COLO668 (cell line): ENCODE data around the gene STEAP1B.
"Not testable (repeated sequence)": the region's sequence is repeated elsewhere in the genome, so short reads cannot be mapped to it uniquely, and the experiment has no call there.

Experiments used
- DNase-seq: peaks from one replicate; lab custom pipeline; 2025; ENCODE audit not compliant: unreplicated experiment; lab: John Stamatoyannopoulos, UW

The STEAP1B gene

DNA sequence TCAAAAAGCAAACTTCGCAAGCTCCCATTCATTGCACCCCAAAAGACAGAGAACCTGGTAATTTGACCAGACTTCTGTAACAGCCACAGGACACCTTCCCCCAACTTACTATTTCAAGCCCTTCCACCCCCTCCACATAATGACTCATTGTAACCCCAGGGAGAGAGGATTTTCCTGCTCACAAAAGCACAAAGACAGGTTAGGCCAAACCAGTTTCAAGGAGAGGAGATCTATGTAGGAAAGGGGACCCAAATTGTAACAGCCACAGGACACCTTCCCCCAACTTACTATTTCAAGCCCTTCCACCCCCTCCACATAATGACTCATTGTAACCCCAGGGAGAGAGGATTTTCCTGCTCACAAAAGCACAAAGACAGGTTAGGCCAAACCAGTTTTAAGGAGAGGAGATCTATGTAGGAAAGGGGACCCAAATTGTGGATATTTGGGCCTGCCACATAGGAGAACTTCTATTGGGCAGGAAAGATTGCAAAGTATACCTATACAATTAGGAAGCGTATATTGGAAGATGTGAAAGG is 66.8 kb downstream of the STEAP1B start:
- not testable (repeated sequence) for DNase-seq

DNA sequence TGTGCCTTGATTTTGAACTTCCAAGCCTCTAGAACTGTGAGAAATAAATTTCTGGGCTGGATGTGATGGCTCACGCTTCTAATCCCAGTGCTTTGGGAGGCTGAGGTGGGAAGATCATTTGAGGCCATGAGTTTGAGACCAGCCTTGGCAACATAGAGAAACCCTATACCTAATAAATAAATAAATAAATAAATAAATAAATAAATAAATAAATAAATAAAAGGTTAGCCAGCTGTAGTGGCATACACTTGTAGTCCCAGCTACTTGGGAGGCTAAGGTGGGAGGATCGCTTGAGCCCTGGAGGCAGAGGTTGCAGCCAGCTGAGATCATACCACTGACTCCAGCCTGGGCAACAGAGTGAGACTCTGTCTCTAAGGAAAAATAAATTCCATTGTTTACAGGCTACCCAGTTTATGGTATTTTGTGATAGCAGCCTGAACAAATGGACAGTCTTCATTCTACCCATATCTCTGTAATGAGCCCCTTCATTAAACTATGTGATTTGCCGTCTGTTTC is 67.7 kb downstream of the STEAP1B start:
- no peak for DNase-seq

DNA sequence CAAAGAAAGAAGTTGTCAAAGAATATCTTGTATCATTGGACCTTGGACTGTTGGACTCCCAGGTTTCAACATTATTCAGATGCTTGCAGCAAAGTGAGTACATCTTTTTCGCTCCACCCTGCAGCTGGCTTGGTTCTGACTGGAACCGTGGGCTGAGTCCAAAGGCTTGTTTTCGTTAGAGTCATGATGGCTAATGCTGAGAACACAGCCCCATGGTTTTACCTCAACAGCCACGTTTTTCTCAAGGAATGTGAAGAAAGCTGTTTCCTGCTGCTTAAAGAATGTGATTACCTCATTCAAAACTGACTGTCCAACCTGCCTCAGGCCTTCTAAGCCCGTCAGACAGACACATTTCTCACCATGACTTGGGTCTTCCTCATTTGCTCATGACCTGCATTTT is 69.5 kb downstream of the STEAP1B start:
- no peak for DNase-seq

DNA sequence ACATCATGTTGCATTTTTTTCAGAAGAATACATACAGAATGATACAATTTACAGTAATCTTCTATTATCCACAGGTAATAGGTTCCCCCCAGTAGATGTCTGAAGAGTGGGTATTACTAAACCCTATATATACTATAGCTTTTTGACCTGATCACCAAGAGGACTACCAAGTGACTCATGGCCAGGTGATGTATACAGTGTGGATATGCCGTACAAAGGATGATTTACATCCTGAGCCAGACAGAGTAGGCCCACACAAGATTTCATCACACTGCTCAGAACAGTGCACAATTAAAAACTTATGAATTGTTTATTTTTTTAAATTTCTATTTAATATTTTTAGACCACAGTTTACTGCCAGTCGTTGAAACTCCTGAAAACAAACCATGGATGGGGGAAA is 70.6 kb downstream of the STEAP1B start:
- no peak for DNase-seq

DNA sequence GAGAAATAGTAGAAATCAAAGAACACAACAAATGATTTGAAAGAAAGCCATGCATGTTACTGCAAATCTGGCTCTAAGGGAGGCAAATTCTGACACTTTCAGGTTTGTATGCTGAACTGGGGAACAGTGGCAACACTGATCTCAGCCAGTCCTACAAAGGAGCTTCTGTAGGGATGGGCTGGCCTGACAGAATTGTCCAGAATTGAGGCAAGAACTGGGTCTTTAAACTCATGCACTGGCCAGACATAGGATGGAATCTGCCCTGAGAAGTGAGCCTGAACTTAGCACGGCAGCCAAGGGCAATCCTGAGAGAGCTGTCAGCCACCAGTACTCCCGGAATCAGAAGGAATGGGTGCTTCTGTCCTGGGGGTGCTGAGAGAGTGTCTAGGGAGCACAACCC is 72.1 kb downstream of the STEAP1B start:
- no peak for DNase-seq

DNA sequence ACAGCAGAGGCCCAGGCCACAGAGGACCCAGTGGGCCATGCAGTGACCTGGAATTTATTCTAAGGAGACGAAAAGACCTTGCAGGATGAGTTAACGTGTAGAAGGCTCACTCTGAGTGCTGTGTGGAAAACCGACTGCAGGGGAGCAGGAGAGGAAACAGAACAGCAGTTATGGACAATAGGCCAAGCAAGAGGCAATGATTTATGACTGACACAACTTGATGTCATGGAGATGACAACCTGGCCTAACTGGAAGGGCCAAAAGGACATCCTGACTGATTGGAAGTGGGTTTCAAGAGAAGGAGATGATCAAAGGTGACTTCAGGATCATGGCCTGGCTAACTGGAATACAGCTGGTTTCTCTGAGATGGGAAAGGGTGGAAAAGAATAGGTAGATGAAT is 72.9 kb downstream of the STEAP1B start:
- no peak for DNase-seq

DNA sequence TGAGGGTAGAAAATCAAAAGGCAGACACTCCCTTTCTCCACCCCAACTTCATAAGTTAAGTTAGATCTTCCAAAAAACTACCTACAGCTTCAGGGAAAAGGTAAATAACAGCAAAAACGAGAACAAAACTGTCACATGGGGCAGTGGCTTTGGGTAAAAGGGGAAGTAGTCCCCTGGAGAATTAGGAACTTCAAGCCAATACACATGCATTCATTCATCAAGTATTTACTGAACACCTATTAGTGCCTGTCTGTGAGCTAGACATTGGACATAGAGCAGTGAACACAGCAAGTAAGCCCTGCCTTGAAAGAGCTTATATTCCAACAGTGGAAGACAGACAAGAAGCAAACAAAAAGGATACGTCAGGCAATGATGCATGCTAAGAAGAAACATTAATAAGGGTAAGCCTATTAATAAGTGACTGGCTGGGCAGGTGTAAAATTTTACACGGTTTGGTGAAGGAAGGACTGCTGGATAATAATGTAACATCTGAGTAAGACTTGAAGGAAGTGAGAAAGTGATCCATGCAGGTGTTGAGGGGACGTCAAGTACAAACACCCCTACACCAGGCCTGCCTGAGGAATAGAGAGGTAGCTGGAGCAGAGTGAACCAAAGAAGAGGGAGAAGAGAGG is 73.4 kb downstream of the STEAP1B start:
- DNase-seq, result no peak

DNA sequence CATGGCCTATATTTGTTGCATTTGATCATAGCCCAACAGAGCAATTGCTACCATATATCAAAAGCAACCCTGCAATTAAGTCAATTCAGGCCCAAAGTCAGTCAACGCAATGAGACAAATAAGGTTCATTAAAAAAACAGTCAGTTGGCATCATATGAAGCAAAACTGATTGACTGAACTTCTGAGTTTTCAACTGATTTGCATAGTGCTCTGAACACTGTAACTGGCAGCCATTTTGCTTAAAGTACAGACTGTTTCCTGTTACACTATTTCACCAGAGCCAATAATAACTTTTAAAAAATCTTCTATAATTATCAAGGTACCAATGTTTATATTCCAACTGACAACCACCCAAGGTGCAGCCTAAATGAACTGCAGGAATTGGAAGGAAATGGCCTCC is 74.6 kb downstream of the STEAP1B start:
- no peak for DNase-seq

DNA sequence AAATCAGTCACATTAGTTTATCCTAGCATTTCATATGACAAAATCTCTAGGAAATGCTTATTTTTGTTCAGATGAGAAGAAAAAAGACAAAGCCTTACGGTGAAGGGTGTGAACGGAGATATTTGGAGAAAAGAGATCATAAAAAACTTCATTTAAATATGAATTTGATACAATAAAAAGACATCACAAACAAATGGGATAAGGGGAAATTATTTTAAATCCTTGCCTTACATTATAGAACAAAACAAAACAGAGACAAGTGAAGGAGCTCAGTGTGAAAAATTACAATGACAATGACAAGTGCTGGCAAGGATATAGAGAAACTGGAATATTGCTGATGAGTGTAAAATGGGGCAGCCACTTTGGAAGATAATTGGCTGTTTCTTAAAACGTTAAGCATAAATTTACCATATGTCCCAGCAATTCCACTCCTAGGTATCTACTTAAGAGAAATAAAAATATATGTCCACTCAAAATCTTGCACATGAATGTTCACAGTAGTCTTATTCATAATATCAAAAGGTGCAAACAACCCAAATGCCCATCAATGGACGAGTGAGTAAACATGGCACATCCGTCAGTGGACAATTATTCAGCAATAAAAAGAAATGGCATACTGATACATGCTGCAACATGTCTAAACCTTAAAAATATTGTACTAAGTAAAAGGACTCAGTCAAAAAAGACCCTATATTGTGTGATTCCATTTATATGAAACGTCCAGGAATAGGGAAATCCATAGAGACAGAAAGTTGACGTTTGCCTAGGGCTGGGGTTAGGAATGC is 77.0 kb downstream of the STEAP1B start:
- DNase-seq, result no peak

DNA sequence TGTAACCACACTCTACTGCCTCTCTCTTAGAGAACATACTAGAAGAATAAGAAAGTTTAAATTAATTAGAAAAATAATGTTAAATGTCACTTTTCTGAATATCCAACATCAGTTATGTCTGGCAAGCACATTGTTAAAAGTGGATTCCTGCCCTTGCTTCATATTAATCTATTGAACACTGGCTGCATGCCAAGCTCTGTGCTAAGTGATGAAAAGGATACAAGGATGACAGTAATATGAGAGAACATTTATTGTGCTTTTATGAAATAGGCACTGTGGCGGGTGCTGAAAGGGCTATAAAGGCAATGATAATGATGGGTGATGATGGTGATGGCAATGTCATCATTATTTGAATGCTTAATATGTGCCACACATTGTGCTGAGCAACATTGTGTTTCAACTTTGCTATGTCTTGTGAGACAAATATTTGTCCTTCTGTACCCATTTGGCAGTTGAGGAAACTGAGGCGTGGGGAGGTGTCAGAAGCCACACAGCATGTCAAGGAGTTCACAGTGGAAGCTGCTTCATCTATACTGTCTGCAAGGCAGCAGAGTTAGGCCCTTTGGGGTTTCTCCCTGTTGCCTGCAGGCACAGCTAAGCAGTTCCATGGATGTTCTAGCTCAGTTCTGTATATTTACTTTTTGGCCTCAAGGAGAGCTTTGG is 78.9 kb downstream of the STEAP1B start:
- peak; percentile 82 for DNase-seq

DNA sequence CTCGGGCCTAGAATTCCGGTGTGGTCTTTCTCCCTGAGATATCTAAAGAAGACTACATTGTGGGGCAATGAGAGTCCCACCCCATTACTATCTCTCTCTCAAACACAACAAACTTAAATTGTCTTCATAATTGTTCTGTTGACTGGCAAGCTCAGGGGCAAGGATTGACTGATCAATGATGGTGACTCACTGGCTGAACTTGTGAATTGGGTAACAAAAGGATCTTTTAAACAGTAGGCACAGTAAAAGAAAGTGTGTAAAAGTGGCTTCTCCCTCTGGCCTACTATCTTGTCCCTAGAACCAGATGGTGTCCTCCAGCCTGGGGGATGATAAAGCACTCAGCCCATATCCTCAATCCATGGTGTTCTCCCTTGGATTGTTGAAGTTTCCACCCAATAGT is 80.0 kb downstream of the STEAP1B start:
- no peak for DNase-seq

DNA sequence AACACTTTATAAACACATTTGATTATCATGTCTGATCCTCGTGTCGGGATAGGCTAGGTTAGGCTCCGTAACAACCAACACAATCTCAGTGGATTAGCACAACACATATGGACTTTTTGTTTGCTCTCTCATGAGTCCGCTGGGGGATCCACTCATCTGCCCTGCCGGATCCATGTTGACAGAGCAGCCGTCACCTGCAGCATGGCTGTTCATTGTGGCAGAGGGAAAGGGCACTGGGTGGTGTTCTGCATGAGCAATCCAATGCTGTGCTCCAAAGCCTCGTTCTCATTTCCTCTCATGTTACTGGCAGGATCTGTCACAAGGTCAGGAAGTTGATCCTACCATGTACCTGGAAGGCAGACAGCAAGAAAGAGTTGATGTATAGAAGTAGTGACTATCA is 80.5 kb downstream of the STEAP1B start:
- DNase-seq, result peak; percentile 82

DNA sequence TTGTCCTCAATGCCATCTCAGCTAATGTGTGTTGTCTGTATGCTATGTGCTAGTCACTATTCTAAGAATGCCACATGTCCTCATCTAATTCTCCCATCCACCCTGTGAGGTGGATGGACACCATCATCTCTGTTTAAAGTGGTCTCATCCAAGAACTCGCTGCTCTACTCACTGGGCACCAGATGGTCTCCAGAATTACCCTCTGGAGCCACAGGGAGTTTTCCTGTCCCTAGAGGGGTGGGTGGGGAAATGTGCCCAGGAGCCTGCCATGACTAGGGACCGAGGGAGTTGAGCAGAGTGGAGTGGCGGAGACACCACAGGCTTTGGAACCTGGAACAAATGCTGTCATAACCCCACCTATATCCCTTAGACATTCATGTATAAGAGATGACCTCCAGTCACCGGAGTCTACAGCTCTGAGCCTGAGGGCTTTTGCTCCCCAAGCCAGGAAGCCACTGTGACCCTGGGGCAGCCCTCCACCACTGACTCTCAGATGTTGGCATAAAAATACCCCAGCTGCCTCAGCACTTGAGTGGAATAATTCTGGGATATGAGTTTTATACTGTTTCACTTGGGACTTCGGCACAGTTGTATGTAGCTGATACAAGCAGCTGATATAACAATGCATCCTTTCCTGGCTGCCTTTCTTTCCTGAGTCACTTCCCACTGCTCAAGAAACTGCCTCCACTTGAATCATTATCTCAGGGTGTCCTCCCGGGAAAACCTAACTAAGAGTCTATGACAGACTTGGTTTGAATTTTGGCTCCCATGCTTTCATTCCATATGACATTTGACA is 81.5 kb downstream of the STEAP1B start:
- no peak for DNase-seq

DNA sequence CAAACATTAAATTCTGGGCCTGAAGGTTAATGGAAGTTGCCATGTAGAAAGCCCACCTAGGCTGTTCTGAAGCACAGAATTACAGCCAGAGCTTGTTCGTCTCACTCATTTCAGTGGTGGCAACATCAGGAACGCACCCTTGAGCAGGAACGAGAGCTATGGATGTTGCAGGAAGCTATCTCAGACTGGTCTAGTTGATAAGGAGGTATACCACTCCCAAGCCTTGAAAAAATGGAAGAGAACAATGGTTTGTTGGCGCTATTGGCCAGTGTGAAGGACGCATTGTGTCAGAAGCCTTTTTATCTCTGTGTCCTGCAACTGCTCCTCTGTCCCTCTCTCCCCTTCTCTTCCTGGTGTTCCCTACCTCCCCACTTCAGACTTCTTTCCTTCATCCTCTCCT is 82.1 kb downstream of the STEAP1B start:
- DNase-seq, result no peak

DNA sequence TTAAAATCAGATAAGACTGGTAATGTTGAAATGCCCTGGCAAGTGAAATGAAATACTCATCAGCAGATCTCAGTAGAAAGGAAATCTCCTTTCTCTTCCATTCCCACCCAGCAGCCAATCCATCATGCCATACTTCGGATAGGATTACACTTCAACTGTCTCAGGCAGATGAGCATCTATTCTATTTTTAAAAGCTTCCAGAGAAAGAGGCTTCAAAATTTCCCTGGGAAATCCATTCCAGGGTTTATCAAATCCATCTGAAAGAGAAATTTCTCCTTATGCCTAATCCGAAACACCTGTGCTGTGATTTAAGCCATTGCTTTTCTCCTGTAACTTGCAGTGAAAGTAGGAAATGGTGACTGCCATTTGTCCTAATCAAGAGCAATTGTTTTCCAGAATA is 82.6 kb downstream of the STEAP1B start:
- DNase-seq, result no peak

DNA sequence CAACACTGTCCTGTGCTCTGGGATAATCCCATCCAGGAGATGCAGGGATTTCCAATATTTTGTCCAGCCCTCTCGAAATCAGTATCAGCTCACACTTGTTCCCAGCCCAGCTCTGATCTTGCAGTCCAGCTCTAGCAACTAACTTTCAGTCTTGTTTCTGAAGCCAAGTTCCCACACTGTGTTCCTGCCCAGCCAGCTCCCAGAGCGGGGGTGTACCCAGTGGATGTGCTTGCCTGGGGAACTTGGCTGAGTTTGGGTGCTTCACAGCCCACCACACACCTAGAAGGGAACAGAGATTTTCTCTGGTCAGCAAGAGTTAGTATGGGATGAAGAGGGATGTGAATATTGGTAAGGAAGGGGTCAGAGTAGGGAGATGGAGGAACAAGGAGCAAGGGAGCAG is 85.6 kb downstream of the STEAP1B start:
- no peak for DNase-seq

DNA sequence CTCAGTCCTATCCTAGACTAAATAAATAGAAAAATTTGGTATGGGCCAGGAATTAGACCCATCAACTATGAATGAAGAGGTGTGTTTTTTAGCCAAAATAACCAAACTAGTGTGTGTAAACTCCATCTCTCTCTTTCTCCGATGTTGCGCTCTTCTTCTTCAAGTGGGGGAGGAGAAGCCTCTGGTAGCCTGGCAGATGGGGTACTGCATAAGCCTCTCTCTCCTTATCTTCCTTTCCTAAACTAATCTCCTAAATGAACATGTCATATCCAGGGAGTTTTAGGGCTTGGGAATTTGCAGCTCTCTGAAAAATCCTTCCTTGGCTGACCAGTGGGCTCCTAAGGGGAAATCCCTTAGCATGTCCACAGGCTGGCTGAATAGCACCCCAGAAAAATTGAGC is 86.8 kb downstream of the STEAP1B start:
- no peak for DNase-seq

DNA sequence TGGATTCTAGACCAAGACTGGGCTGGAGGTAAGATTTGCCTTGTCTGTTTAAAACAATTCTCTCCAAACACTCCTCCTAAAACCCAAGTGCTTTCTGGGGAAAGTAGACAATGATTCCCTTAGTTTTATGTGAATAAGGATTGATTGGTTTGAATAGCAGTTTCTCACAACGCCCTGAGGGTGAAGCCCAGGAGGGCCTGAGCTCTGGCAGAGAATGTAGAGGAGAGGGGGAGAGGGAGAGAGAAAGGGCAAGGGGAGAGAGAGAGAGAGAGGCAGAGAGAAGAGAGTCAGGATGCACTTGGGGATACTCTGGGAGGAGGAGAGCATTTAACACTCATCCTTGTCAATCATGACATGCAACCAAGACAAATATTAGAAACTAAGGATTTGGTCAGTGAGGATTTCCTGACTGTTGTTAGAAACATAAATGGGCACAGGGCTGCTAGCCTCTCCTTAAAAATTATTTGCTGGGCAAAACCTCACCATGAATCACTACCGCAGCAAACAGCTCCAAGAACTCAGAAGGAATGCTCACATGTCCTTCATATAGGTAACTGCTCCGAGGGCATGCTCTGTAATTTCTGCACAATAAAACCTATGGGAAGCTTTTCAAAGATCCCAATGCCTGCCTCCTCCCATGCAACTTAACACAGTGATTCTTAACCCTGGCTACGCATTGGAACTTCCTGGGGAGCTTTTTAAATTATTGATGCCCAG is 87.9 kb downstream of the STEAP1B start:
- no peak for DNase-seq

DNA sequence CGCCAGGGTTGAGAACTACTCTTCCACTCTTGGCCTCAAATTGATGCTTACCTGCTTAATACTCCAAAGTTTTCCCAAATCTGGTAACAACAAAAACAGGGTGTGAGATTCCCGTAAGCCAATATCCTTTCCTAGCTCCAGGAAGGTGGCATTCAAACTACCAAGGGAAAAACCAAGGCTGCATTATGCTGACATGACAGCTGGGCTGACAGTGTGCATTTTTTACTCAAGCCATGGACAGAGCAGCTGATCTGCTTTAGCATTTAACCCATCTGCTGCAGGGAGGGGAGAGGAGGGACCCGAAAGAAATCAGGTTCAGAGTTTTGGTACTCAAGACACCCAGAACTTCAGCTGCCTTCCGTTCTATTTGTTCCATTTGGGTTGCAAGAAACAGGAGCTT is 93.3 kb downstream of the STEAP1B start:
- no peak for DNase-seq

DNA sequence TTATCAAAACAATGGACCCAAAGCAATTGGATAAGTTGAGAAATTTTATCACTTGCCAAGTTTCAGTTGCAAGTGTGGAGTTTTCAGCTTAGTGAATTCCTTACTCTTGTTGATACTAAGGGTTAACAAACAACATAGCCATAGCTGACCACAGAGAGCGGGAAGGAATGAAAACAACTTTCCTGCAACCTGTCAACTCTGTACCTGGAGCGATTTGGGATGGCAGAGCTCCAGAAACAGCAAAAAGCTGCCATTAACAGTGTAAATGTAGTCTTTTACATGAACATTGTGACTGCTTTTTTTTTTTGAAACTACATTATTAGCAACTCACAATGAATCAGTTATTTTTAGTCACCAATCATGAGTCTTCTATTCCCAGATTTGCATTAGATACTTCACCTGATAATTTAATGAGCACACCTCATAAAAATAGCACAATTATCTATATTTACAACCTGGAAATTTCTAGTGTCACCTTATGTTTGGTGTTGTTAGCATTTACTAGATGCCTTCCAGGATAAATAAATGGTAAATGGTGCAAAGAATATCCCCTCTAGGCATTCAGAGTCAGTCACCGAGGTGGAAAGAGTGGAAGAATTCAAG is 95.5 kb downstream of the STEAP1B start:
- no peak for DNase-seq
